ENCODE results near the gene NKIRAS2.

NKIRAS2 gene

GRCh38 chr17:42058063-42058462, 38.2 kb downstream of the NKIRAS2 start:
- no peak for FAIRE-seq

GRCh38 chr17:42059815-42060214, 39.9 kb downstream of the NKIRAS2 start:
- FAIRE-seq: no peak

GRCh38 chr17:42060231-42060630, 40.3 kb downstream of the NKIRAS2 start:
- FAIRE-seq: no peak

GRCh38 chr17:42061646-42062487, 42.0 kb downstream of the NKIRAS2 start:
- no peak for FAIRE-seq

GRCh38 chr17:42062681-42063080, 42.8 kb downstream of the NKIRAS2 start:
- no peak for FAIRE-seq

GRCh38 chr17:42065201-42065600, 45.3 kb downstream of the NKIRAS2 start:
- FAIRE-seq: no peak

- no peak for FAIRE-seq
Measured at GRCh38 chr17:42067371-42068091, 47.6 kb downstream of the NKIRAS2 start.

- no peak for FAIRE-seq
Measured at GRCh38 chr17:42068979-42069378, 49.1 kb downstream of the NKIRAS2 start.

GRCh38 chr17:42071810-42072209, 51.9 kb downstream of the NKIRAS2 start:
- no peak for FAIRE-seq

- no peak for FAIRE-seq
Measured at GRCh38 chr17:42072323-42073187, 52.7 kb downstream of the NKIRAS2 start.

All from endometrium (tissue), 2 donors.